Testis (tissue), 3 donors: Measurements from ENCODE around the gene C6orf15. TPM values are rescaled to one million over a fixed set of nuclear protein-coding genes. Genes with fewer than 3 reads are reported as not detected.

Experiments used
- DNase-seq: peaks from one replicate; pipeline ENCODE4 v3.0.0-alpha.2; 2019
- H3K27ac ChIP-seq, 2 donors: fragments of 200-600 bp; sonication (generic); one replicate each; pipeline ENCODE4 v1.5.1; 2019
- H3K27me3 ChIP-seq: fragments of 200-600 bp; sonication (generic); one replicate; pipeline ENCODE4 v1.5.1; 2019
- H3K36me3 ChIP-seq: fragments of 200-600 bp; sonication (generic); one replicate; pipeline ENCODE4 v1.5.1; 2017; ENCODE audit warnings: low read depth; ENCODE audit errors: missing control alignments
- H3K4me1 ChIP-seq: fragments of 200-600 bp; sonication (generic); one replicate; pipeline ENCODE4 v1.5.1; 2019
- H3K4me3 ChIP-seq, 2 donors: fragments of 200-600 bp; sonication (generic); one replicate each; pipeline ENCODE4 v1.5.1; 2017 to 2019
- H3K9me3 ChIP-seq: fragments of 200-600 bp; sonication (generic); one replicate; pipeline ENCODE4 v1.5.1; 2017
- CTCF ChIP-seq, 3 experiments: fragments of 450-650 bp in 2 of 3; fragments of 200-600 bp in 1 of 3; sonication (generic) in 1 of 3; IDR thresholded peaks; one replicate each; pipeline ENCODE4 v1.5.1; 2016 to 2019; ENCODE audit warnings: antibody characterized with exemption in 3 of 3, mild to moderate bottlenecking in 2 of 3, moderate library complexity in 1 of 3
- POLR2A ChIP-seq: fragments of 450-650 bp; IDR thresholded peaks from one replicate; pipeline ENCODE4 v1.6.1; 2017; ENCODE audit warnings: antibody characterized with exemption, mild to moderate bottlenecking, moderate library complexity
- WGBS, 2 donors: methylation state at CpG; one replicate each; pipeline ENCODE4 v1.1.5; 2018; 5-methylcytosine and 5-hydroxymethylcytosine counted together
- intact Hi-C: fragments of 100-400 bp; cut with DNase I; formaldehyde crosslinking; loops from one replicate; pipeline ENCODE4 v1.15.1; 2023; ENCODE audit warnings: low total_unique reads
- polyA plus RNA-seq: library from polyadenylated mRNA; stranded (reverse); fragments of 350-450 nt; fragmentation: Illumina TruSeq; extraction: RNeasy Lipid Tissue Mini Kit (QIAGEN cat#74804); gene quantifications from one replicate; pipeline ENCODE4 v1.2.3, GENCODE V29; 2014; ENCODE audit warnings: low read depth, low replicate concordance; ENCODE audit not compliant: insufficient read depth
- total RNA-seq, 2 donors: library from RNA; depleted of rRNA; stranded (reverse); fragments of >200 nt; gene quantifications; one replicate each; pipeline ENCODE4 v1.2.3, GENCODE V29; 2016

Gene C6orf15
- total and polyA plus RNA-seq, 3 donors from 2014 or later = not detected

GRCh38 chr6:31111712-31112111 lies 663 bp downstream of the C6orf15 start:
- WGBS, 2 donors = 91 to 98% methylated on average over 11 to 13 of the region's 13 CpGs
- H3K27me3 ChIP-seq = no peaks in the 10 kb centered on the region
- no peak overlapping the region for H3K4me3 ChIP-seq
- H3K9me3 ChIP-seq = no peaks in the 10 kb centered on the region
- DNase-seq = no peak
- H3K36me3 ChIP-seq = no peaks in the 10 kb centered on the region
- TF ChIP-seq POLR2A = no peak
- no peak for TF ChIP-seq CTCF (IDR thresholded peaks at IDR 0.05)
- no peak overlapping the region for H3K27ac ChIP-seq
- peaks cover 11% of the 10 kb centered on the region for H3K4me1 ChIP-seq
- intact Hi-C loops = no loop called here

- intact Hi-C loops = no loop called here
- WGBS, 2 donors = 77 to 82% methylated on average over 11 of the region's 11 CpGs
- Histone ChIP-seq H3K27me3 (no peaks in the 10 kb centered on the region), H3K27ac (no peak overlapping the region), H3K4me3 (no peak overlapping the region), H3K9me3 (no peaks in the 10 kb centered on the region), H3K4me1 (peaks cover 11% of the 10 kb centered on the region), H3K36me3 (no peaks in the 10 kb centered on the region)
- no peak for TF ChIP-seq CTCF (IDR thresholded peaks at IDR 0.05)
- no peak for DNase-seq
Measured at GRCh38 chr6:31110825-31111582, 1.4 kb downstream of the C6orf15 start.

- no peaks in the 10 kb centered on the region for H3K36me3 ChIP-seq
- DNase-seq = no peak
- H3K4me1 ChIP-seq = no peaks in the 10 kb centered on the region
- H3K27ac ChIP-seq = no peak overlapping the region
- no peak overlapping the region for H3K4me3 ChIP-seq
- no peaks in the 10 kb centered on the region for H3K9me3 ChIP-seq
- no peaks in the 10 kb centered on the region for H3K27me3 ChIP-seq
- intact Hi-C loops = no loop called here
- TF ChIP-seq CTCF (IDR thresholded peaks at IDR 0.05) (no peak), POLR2A (no peak)
- 75 to 84% methylated on average over 4 of the region's 4 CpGs for WGBS, 2 donors
Measured at GRCh38 chr6:31107052-31107451, 5.3 kb downstream of the C6orf15 start.

GRCh38 chr6:31103136-31103535 lies 9.2 kb downstream of the C6orf15 start:
- H3K27me3 ChIP-seq = no peaks in the 10 kb centered on the region
- no peaks in the 10 kb centered on the region for H3K9me3 ChIP-seq
- no peak overlapping the region for H3K27ac ChIP-seq
- WGBS, 2 donors = 92 to 94% methylated on average over 2 of the region's 2 CpGs
- H3K4me3 ChIP-seq = no peak overlapping the region
- TF ChIP-seq CTCF (IDR thresholded peaks at IDR 0.05) (no peak), POLR2A (no peak)
- intact Hi-C loops = no loop called here
- H3K4me1 ChIP-seq = no peaks in the 10 kb centered on the region
- DNase-seq = no peak
- no peaks in the 10 kb centered on the region for H3K36me3 ChIP-seq

- no peak overlapping the region for H3K27ac ChIP-seq
- TF ChIP-seq POLR2A (no peak), CTCF (IDR thresholded peaks at IDR 0.05) (no peak)
- DNase-seq = no peak
- no peaks in the 10 kb centered on the region for H3K27me3 ChIP-seq
- H3K4me1 ChIP-seq = no peaks in the 10 kb centered on the region
- no peaks in the 10 kb centered on the region for H3K9me3 ChIP-seq
- intact Hi-C loops = no loop called here
- WGBS, 2 donors = 92 to 93% methylated on average over 4 of the region's 4 CpGs
- H3K4me3 ChIP-seq = no peak overlapping the region
- H3K36me3 ChIP-seq = no peaks in the 10 kb centered on the region
Measured at GRCh38 chr6:31098449-31098938, 13.9 kb downstream of the C6orf15 start.
